Suprapubic skin (tissue), 4 donors: Measurements from ENCODE around the gene PHF21A. TPM values are rescaled to one million over a fixed set of nuclear protein-coding genes. Genes with fewer than 3 reads are reported as not detected.

ENCODE experiments used
- DNase-seq, 2 donors: peaks; one replicate each; pipeline ENCODE4 v3.0.0-alpha.2; 2019; ENCODE audit warnings: low spot score in 2 of 2
- H3K27ac ChIP-seq: fragments of 200-600 bp; sonication (generic); one replicate; pipeline ENCODE4 v1.5.1; 2019
- H3K27me3 ChIP-seq: fragments of 200-600 bp; sonication (generic); one replicate; pipeline ENCODE4 v1.5.1; 2019
- H3K36me3 ChIP-seq: fragments of 200-600 bp; sonication (generic); one replicate; pipeline ENCODE4 v1.5.1; 2019
- H3K4me1 ChIP-seq: fragments of 200-600 bp; sonication (generic); one replicate; pipeline ENCODE4 v1.5.1; 2019
- H3K4me3 ChIP-seq: fragments of 200-600 bp; sonication (generic); one replicate; pipeline ENCODE4 v1.5.1; 2019; ENCODE audit warnings: mild to moderate bottlenecking
- H3K9me3 ChIP-seq: fragments of 200-600 bp; sonication (generic); one replicate; pipeline ENCODE4 v1.5.1; 2019
- EP300 ChIP-seq: sonication (generic); formaldehyde crosslinking; IDR thresholded peaks from one replicate; pipeline ENCODE4 v1.6.1; 2017; ENCODE audit warnings: antibody characterized with exemption
- POLR2A ChIP-seq, 2 donors: fragments of 450-650 bp; IDR thresholded peaks; one replicate each; pipeline ENCODE4 v1.6.1; 2017; ENCODE audit warnings: antibody characterized with exemption in 2 of 2, mild to moderate bottlenecking in 2 of 2, moderate library complexity in 2 of 2
- POLR2AphosphoS5 ChIP-seq, 3 donors: sonication (generic); formaldehyde crosslinking; IDR thresholded peaks; one replicate each; pipeline ENCODE4 v1.6.1; 2017; ENCODE audit warnings: antibody characterized with exemption in 3 of 3
- WGBS: methylation state at CpG from one replicate; pipeline ENCODE4 v1.1.5; 2018; 5-methylcytosine and 5-hydroxymethylcytosine counted together
- total RNA-seq, 4 donors: library from RNA; depleted of rRNA; stranded (reverse); fragments of >200 nt; gene quantifications; one replicate each; pipeline ENCODE4 v1.1.0, GENCODE V29; 2016
- TF ChIP-seq, protein P1 (sequence below), 2 donors: fragments of 200-600 bp in 1 of 2; fragments of 450-650 bp in 1 of 2; sonication (generic) in 1 of 2; IDR thresholded peaks; one replicate each; pipeline ENCODE4 v1.5.1; 2016 to 2019; ENCODE audit warnings: antibody characterized with exemption in 2 of 2, mild to moderate bottlenecking in 1 of 2, moderate library complexity in 1 of 2

The PHF21A gene
- total RNA-seq, 4 donors from 2014 or later = 15.1 to 89.2 (median 26.6) TPM

DNA sequence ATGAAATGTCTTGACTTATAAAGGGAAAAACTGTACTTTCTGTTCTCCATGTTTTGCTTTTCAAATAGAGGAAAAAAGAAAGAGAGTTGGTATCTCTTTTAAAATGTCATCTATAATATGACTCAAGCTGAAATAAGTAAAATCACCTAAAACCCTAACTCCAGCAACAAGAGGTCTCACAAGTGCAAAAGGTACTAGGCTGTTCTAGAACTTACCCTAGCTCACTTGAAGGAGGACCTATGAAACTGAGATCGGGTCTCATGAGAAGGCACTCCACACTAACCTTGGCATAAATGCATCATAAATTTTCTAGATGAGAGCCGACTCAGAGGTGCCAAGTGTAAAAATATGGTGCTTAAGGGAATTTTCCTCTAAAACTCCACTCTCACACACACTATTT is 63.8 kb downstream of the PHF21A start:
- Histone ChIP-seq H3K36me3 (no peaks in the 10 kb centered on the region), H3K4me1 (no peaks in the 10 kb centered on the region), H3K27me3 (no peaks in the 10 kb centered on the region), H3K9me3 (no peaks in the 10 kb centered on the region), H3K27ac (no peak overlapping the region), H3K4me3 (no peak overlapping the region)
- TF ChIP-seq POLR2AphosphoS5 (IDR thresholded peaks at IDR 0.05) = no peak
- TF ChIP-seq EP300 = no peak
- no peak for TF ChIP-seq POLR2A (IDR thresholded peaks at IDR 0.05)
- TF ChIP-seq, protein P1, sequence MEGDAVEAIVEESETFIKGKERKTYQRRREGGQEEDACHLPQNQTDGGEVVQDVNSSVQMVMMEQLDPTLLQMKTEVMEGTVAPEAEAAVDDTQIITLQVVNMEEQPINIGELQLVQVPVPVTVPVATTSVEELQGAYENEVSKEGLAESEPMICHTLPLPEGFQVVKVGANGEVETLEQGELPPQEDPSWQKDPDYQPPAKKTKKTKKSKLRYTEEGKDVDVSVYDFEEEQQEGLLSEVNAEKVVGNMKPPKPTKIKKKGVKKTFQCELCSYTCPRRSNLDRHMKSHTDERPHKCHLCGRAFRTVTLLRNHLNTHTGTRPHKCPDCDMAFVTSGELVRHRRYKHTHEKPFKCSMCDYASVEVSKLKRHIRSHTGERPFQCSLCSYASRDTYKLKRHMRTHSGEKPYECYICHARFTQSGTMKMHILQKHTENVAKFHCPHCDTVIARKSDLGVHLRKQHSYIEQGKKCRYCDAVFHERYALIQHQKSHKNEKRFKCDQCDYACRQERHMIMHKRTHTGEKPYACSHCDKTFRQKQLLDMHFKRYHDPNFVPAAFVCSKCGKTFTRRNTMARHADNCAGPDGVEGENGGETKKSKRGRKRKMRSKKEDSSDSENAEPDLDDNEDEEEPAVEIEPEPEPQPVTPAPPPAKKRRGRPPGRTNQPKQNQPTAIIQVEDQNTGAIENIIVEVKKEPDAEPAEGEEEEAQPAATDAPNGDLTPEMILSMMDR (IDR thresholded peaks at IDR 0.05) = no peak
- no peak for DNase-seq
- WGBS = 51% methylated on average over 2 of the region's 2 CpGs

- Histone ChIP-seq H3K36me3 (no peaks in the 10 kb centered on the region), H3K27ac (no peak overlapping the region), H3K9me3 (no peaks in the 10 kb centered on the region), H3K4me3 (no peak overlapping the region), H3K4me1 (peaks cover 12% of the 10 kb centered on the region), H3K27me3 (no peaks in the 10 kb centered on the region)
- no peak for DNase-seq
- TF ChIP-seq POLR2AphosphoS5 (IDR thresholded peaks at IDR 0.05) = no peak
- 0% methylated on average over 1 of the region's 1 CpG for WGBS
Measured at GRCh38 chr11:46055371-46055770, 65.9 kb downstream of the PHF21A start.

GRCh38 chr11:46051102-46051501 is 70.2 kb downstream of the PHF21A start:
- Histone ChIP-seq H3K27me3 (no peaks in the 10 kb centered on the region), H3K4me1 (peaks cover 26% of the 10 kb centered on the region), H3K36me3 (no peaks in the 10 kb centered on the region), H3K27ac (no peak overlapping the region), H3K9me3 (no peaks in the 10 kb centered on the region), H3K4me3 (no peak overlapping the region)
- WGBS = 82% methylated on average over 1 of the region's 1 CpG
- no peak for DNase-seq
- TF ChIP-seq, protein P1 (IDR thresholded peaks at IDR 0.05) = no peak
- TF ChIP-seq POLR2AphosphoS5 (IDR thresholded peaks at IDR 0.05) = no peak
- no peak for TF ChIP-seq POLR2A (IDR thresholded peaks at IDR 0.05)
- no peak for TF ChIP-seq EP300

GRCh38 chr11:46050662-46051061 is 70.6 kb downstream of the PHF21A start:
- Histone ChIP-seq H3K27me3 (no peaks in the 10 kb centered on the region), H3K36me3 (no peaks in the 10 kb centered on the region), H3K4me1 (peaks cover 26% of the 10 kb centered on the region), H3K9me3 (no peaks in the 10 kb centered on the region), H3K4me3 (no peak overlapping the region), H3K27ac (no peak overlapping the region)
- TF ChIP-seq EP300 (no peak), POLR2A (IDR thresholded peaks at IDR 0.05) (no peak), POLR2AphosphoS5 (IDR thresholded peaks at IDR 0.05) (no peak)
- TF ChIP-seq, protein P1 (IDR thresholded peaks at IDR 0.05) = no peak
- 31% methylated on average over 2 of the region's 2 CpGs for WGBS
- no peak for DNase-seq

GRCh38 chr11:46050003-46050461 is 71.2 kb downstream of the PHF21A start:
- Histone ChIP-seq H3K27ac (no peak overlapping the region), H3K36me3 (no peaks in the 10 kb centered on the region), H3K9me3 (no peaks in the 10 kb centered on the region), H3K4me3 (no peak overlapping the region), H3K27me3 (no peaks in the 10 kb centered on the region), H3K4me1 (peaks cover 26% of the 10 kb centered on the region)
- TF ChIP-seq, protein P1 (IDR thresholded peaks at IDR 0.05) = no peak
- TF ChIP-seq EP300 = no peak
- no peak for TF ChIP-seq POLR2A (IDR thresholded peaks at IDR 0.05)
- TF ChIP-seq POLR2AphosphoS5 (IDR thresholded peaks at IDR 0.05) = no peak
- 20% methylated on average over 4 of the region's 4 CpGs for WGBS
- no peak for DNase-seq

GRCh38 chr11:46049325-46049897 is 71.8 kb downstream of the PHF21A start:
- Histone ChIP-seq H3K27ac (no peak overlapping the region), H3K4me3 (no peak overlapping the region), H3K36me3 (no peaks in the 10 kb centered on the region), H3K9me3 (no peaks in the 10 kb centered on the region), H3K4me1 (peaks cover 26% of the 10 kb centered on the region), H3K27me3 (no peaks in the 10 kb centered on the region)
- DNase-seq = no peak
- WGBS = 79% methylated on average over 7 of the region's 7 CpGs
- no peak for TF ChIP-seq POLR2AphosphoS5 (IDR thresholded peaks at IDR 0.05)
- TF ChIP-seq, protein P1 (IDR thresholded peaks at IDR 0.05) = no peak
